Stimulated activated naive CD8-positive, alpha-beta T cell treated with anti-CD3 and anti-CD28 coated beads, Interleukin-15, amount 100 ng/mL, for 72 hours (primary cell): ENCODE data around the gene PRKN.
A peak's percentile ranks its signal among the peaks of the same experiment; 100 is the strongest.

ENCODE experiments used
- ATAC-seq: fragments of 150-1000 bp; cut with Tn5 transposase; 2 replicates; pipeline ENCODE4 v1.10.0; 2021; ENCODE audit warnings: mild to moderate bottlenecking, moderate library complexity
- DNase-seq, 2 donors: peaks; one replicate each; pipeline ENCODE4 v3.0.0; 2021 to 2022
- H3K27ac Mint-ChIP-seq, 2 donors: one replicate each; pipeline ENCODE4 v1.8.0; 2022; ENCODE audit warnings: mild to moderate bottlenecking in 2 of 2, mixed read lengths in 2 of 2, moderate library complexity in 2 of 2
- H3K27me3 Mint-ChIP-seq: one replicate; pipeline ENCODE4 v1.8.0; 2022; ENCODE audit warnings: mixed read lengths
- H3K4me1 Mint-ChIP-seq: one replicate; pipeline ENCODE4 v1.8.0; 2022; ENCODE audit warnings: mild to moderate bottlenecking, mixed read lengths
- H3K4me3 Mint-ChIP-seq, 2 donors: one replicate each; pipeline ENCODE4 v1.8.0; 2022; ENCODE audit warnings: mild to moderate bottlenecking in 2 of 2, mixed read lengths in 2 of 2, moderate library complexity in 1 of 2
- H3K9me3 Mint-ChIP-seq, 2 donors: one replicate each; pipeline ENCODE4 v1.8.0; 2022; ENCODE audit warnings: mixed read lengths in 2 of 2

The PRKN gene

GRCh38 chr6:161744211-161745067, 983.1 kb downstream of the PRKN start:
- no peaks in the 10 kb centered on the region for H3K9me3 Mint-ChIP-seq
- ATAC-seq (no peak), DNase-seq (no peak)
- no peak overlapping the region for H3K27ac Mint-ChIP-seq
- no peak overlapping the region for H3K4me3 Mint-ChIP-seq
- H3K27me3 Mint-ChIP-seq, result no peaks in the 10 kb centered on the region
- H3K4me1 Mint-ChIP-seq, result peaks cover 4% of the 10 kb centered on the region

- H3K27ac Mint-ChIP-seq, result no peak overlapping the region
- H3K4me1 Mint-ChIP-seq, result peaks cover 2% of the 10 kb centered on the region
- DNase-seq (no peak), ATAC-seq (no peak)
- no peaks in the 10 kb centered on the region for H3K9me3 Mint-ChIP-seq
- no peak overlapping the region for H3K4me3 Mint-ChIP-seq
- H3K27me3 Mint-ChIP-seq, result no peaks in the 10 kb centered on the region
Measured at GRCh38 chr6:161743509-161744178, 983.9 kb downstream of the PRKN start.

GRCh38 chr6:161740486-161740885, 987.1 kb downstream of the PRKN start:
- Mint-ChIP-seq H3K9me3 (no peaks in the 10 kb centered on the region), H3K4me1 (no peaks in the 10 kb centered on the region), H3K27me3 (no peaks in the 10 kb centered on the region), H3K27ac (no peak overlapping the region), H3K4me3 (no peak overlapping the region)
- ATAC-seq, result no peak
- DNase-seq, result no peak

GRCh38 chr6:161736781-161737292, 990.7 kb downstream of the PRKN start:
- ATAC-seq (no peak), DNase-seq (no peak)
- Mint-ChIP-seq H3K4me1 (no peaks in the 10 kb centered on the region), H3K27ac (no peak overlapping the region), H3K9me3 (no peaks in the 10 kb centered on the region), H3K4me3 (no peak overlapping the region), H3K27me3 (no peaks in the 10 kb centered on the region)

- DNase-seq (no peak), ATAC-seq (no peak)
- H3K4me1 Mint-ChIP-seq, result no peaks in the 10 kb centered on the region
- peaks cover 2% of the 10 kb centered on the region in 2 donors for H3K9me3 Mint-ChIP-seq
- H3K27ac Mint-ChIP-seq, result no peak overlapping the region
- H3K4me3 Mint-ChIP-seq, result no peak overlapping the region
- H3K27me3 Mint-ChIP-seq, result no peaks in the 10 kb centered on the region
Measured at GRCh38 chr6:161736326-161736725, 991.2 kb downstream of the PRKN start.

- Mint-ChIP-seq H3K27ac (no peak overlapping the region), H3K4me1 (no peaks in the 10 kb centered on the region), H3K27me3 (no peaks in the 10 kb centered on the region), H3K9me3 (peaks cover 10 to 20% of the 10 kb centered on the region in 2 donors), H3K4me3 (no peak overlapping the region)
- DNase-seq (no peak), ATAC-seq (no peak)
Measured at GRCh38 chr6:161732594-161732993, 995.0 kb downstream of the PRKN start.

GRCh38 chr6:161727083-161727833, 1000.3 kb downstream of the PRKN start:
- Mint-ChIP-seq H3K4me3 (no peak overlapping the region), H3K9me3 (peaks cover 10 to 20% of the 10 kb centered on the region in 2 donors), H3K27me3 (no peaks in the 10 kb centered on the region), H3K4me1 (no peaks in the 10 kb centered on the region), H3K27ac (peak overlapping the region in 1 of 2 donors; percentile 42)
- DNase-seq, result no peak
- no peak for ATAC-seq

GRCh38 chr6:161722394-161722793, 1005.2 kb downstream of the PRKN start:
- Mint-ChIP-seq H3K4me1 (no peaks in the 10 kb centered on the region), H3K4me3 (no peak overlapping the region), H3K27me3 (no peaks in the 10 kb centered on the region), H3K9me3 (peaks cover 0 to 4% of the 10 kb centered on the region in 2 donors), H3K27ac (no peak overlapping the region)
- DNase-seq (no peak), ATAC-seq (no peak)

- no peak for ATAC-seq
Measured at GRCh38 chr6:161721511-161721910, 1006.1 kb downstream of the PRKN start.

GRCh38 chr6:161716176-161716575, 1011.4 kb downstream of the PRKN start:
- no peak for DNase-seq

More at GRCh38 chr6:161721511-161721910, 1006.1 kb downstream of the PRKN start:
- Mint-ChIP-seq H3K4me3 (no peak overlapping the region), H3K27me3 (no peaks in the 10 kb centered on the region), H3K4me1 (no peaks in the 10 kb centered on the region), H3K9me3 (peaks cover 0 to 9% of the 10 kb centered on the region in 2 donors), H3K27ac (no peak overlapping the region)
- DNase-seq, result no peak

GRCh38 chr6:161711938-161712337, 1015.6 kb downstream of the PRKN start:
- Mint-ChIP-seq H3K4me3 (no peak overlapping the region), H3K4me1 (no peaks in the 10 kb centered on the region), H3K27me3 (no peaks in the 10 kb centered on the region), H3K27ac (no peak overlapping the region), H3K9me3 (peaks cover 8 to 14% of the 10 kb centered on the region in 2 donors)
- ATAC-seq (no peak), DNase-seq (no peak)

More at GRCh38 chr6:161716176-161716575, 1011.4 kb downstream of the PRKN start:
- Mint-ChIP-seq H3K4me3 (no peak overlapping the region), H3K27me3 (no peaks in the 10 kb centered on the region), H3K27ac (no peak overlapping the region), H3K4me1 (no peaks in the 10 kb centered on the region), H3K9me3 (peaks cover 8 to 19% of the 10 kb centered on the region in 2 donors)
- ATAC-seq, result no peak

- peaks cover 8 to 10% of the 10 kb centered on the region in 2 donors for H3K9me3 Mint-ChIP-seq
- H3K4me3 Mint-ChIP-seq, result no peak overlapping the region
- H3K4me1 Mint-ChIP-seq, result no peaks in the 10 kb centered on the region
- no peak overlapping the region for H3K27ac Mint-ChIP-seq
- ATAC-seq (no peak), DNase-seq (no peak)
- H3K27me3 Mint-ChIP-seq, result no peaks in the 10 kb centered on the region
Measured at GRCh38 chr6:161711515-161711914, 1016.1 kb downstream of the PRKN start.

GRCh38 chr6:161710698-161711097, 1016.9 kb downstream of the PRKN start:
- no peaks in the 10 kb centered on the region for H3K27me3 Mint-ChIP-seq
- no peaks in the 10 kb centered on the region for H3K4me1 Mint-ChIP-seq
- ATAC-seq (no peak), DNase-seq (no peak)
- H3K27ac Mint-ChIP-seq, result no peak overlapping the region
- peaks cover 6 to 8% of the 10 kb centered on the region in 2 donors for H3K9me3 Mint-ChIP-seq
- no peak overlapping the region for H3K4me3 Mint-ChIP-seq

- Mint-ChIP-seq H3K27me3 (no peaks in the 10 kb centered on the region), H3K27ac (no peak overlapping the region), H3K4me1 (no peaks in the 10 kb centered on the region), H3K9me3 (no peaks in the 10 kb centered on the region), H3K4me3 (no peak overlapping the region)
- ATAC-seq (no peak), DNase-seq (no peak)
Measured at GRCh38 chr6:161701056-161701455, 1026.5 kb downstream of the PRKN start.

GRCh38 chr6:161696801-161697200, 1030.8 kb downstream of the PRKN start:
- Mint-ChIP-seq H3K27me3 (no peaks in the 10 kb centered on the region), H3K9me3 (no peaks in the 10 kb centered on the region)
- no peak for ATAC-seq

More at GRCh38 chr6:161696801-161697200, 1030.8 kb downstream of the PRKN start:
- no peak for DNase-seq
- Mint-ChIP-seq H3K4me3 (no peak overlapping the region), H3K27ac (no peak overlapping the region), H3K4me1 (no peaks in the 10 kb centered on the region)
